Esophagus muscularis mucosa (tissue), 3 donors: ENCODE data around the gene ESYT3.

Source experiments
- POLR2A ChIP-seq: fragments of 450-650 bp; IDR thresholded peaks from one replicate; pipeline ENCODE4 v1.6.1; 2017; ENCODE audit warnings: antibody characterized with exemption, moderate library complexity, mild to moderate bottlenecking, low read depth
- TF ChIP-seq, protein P1 (sequence below), 3 experiments: fragments of 200-600 bp in 2 of 3; fragments of 450-650 bp in 1 of 3; sonication (generic) in 2 of 3; IDR thresholded peaks; one replicate each; pipeline ENCODE4 v1.5.1; 2017 to 2019; ENCODE audit warnings: antibody characterized with exemption in 3 of 3, mild to moderate bottlenecking in 2 of 3, moderate library complexity in 1 of 3

- TF ChIP-seq, protein P1, sequence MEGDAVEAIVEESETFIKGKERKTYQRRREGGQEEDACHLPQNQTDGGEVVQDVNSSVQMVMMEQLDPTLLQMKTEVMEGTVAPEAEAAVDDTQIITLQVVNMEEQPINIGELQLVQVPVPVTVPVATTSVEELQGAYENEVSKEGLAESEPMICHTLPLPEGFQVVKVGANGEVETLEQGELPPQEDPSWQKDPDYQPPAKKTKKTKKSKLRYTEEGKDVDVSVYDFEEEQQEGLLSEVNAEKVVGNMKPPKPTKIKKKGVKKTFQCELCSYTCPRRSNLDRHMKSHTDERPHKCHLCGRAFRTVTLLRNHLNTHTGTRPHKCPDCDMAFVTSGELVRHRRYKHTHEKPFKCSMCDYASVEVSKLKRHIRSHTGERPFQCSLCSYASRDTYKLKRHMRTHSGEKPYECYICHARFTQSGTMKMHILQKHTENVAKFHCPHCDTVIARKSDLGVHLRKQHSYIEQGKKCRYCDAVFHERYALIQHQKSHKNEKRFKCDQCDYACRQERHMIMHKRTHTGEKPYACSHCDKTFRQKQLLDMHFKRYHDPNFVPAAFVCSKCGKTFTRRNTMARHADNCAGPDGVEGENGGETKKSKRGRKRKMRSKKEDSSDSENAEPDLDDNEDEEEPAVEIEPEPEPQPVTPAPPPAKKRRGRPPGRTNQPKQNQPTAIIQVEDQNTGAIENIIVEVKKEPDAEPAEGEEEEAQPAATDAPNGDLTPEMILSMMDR (IDR thresholded peaks at IDR 0.05) = no peak
- no peak for TF ChIP-seq POLR2A
Measured at GRCh38 chr3:138465451-138465850, 31.0 kb downstream of the ESYT3 start.
